ENCODE data around the gene MED27.

GRCh38 chr9:131986089-131986488 is 93.6 kb downstream of the MED27 start:
- TF ChIP-seq EZH2phosphoT487 (IDR thresholded peaks at IDR 0.05; ENCODE audit: insufficient read depth, low read depth) (no peak), EZH2 (IDR thresholded peaks at IDR 0.05; ENCODE audit: insufficient read depth, poor library complexity, severe bottlenecking) (no peak)
